Measurements from ENCODE around the gene CDC42BPB. TPM values are rescaled to one million over a fixed set of nuclear protein-coding genes. Genes with fewer than 3 reads are reported as not detected.

CDC42BPB gene, protein sequence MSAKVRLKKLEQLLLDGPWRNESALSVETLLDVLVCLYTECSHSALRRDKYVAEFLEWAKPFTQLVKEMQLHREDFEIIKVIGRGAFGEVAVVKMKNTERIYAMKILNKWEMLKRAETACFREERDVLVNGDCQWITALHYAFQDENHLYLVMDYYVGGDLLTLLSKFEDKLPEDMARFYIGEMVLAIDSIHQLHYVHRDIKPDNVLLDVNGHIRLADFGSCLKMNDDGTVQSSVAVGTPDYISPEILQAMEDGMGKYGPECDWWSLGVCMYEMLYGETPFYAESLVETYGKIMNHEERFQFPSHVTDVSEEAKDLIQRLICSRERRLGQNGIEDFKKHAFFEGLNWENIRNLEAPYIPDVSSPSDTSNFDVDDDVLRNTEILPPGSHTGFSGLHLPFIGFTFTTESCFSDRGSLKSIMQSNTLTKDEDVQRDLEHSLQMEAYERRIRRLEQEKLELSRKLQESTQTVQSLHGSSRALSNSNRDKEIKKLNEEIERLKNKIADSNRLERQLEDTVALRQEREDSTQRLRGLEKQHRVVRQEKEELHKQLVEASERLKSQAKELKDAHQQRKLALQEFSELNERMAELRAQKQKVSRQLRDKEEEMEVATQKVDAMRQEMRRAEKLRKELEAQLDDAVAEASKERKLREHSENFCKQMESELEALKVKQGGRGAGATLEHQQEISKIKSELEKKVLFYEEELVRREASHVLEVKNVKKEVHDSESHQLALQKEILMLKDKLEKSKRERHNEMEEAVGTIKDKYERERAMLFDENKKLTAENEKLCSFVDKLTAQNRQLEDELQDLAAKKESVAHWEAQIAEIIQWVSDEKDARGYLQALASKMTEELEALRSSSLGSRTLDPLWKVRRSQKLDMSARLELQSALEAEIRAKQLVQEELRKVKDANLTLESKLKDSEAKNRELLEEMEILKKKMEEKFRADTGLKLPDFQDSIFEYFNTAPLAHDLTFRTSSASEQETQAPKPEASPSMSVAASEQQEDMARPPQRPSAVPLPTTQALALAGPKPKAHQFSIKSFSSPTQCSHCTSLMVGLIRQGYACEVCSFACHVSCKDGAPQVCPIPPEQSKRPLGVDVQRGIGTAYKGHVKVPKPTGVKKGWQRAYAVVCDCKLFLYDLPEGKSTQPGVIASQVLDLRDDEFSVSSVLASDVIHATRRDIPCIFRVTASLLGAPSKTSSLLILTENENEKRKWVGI (N-terminal part only)
- 100 to 1,000 TPM; 105 to 178 (median 107) TPM for total RNA-seq

DNA sequence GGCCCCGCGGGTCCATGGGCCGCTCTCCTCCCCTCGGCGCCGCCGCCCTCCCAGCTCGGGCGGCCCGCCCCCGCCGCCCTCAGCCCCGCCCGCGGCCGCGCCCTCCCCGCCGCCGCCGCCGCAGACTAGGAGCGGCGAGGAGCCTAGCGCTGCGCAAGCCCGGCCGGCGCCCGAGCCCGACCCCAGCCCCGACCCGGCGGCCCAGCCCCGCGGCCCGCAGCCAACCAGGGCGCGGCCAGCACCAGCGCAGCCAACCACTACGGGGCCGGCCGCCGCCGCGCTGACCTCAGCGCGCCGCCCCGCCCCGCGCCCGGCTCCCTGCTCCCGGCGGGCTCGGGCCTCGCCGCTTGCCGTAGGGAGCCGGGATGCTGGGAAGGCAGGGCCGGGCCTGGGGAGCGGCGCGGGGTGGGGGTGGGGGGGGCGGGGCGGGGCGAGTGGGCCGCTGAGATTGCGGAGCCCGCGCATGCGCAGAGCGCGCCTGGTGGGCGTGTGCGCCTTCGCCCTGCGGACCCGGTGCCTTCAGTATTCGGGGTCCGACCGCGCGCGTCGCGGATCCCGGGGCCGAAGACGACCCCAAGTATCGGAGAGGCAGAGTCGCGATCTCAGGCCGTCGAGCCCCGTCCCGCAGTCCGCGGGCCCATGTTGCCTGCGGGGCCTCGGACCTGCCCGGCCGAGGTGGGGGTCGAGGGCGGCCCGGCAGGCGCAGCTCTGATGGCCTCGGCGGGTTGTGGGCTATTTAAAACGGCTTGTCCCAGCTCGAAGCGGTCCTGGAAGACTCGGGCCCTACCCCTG lies at the start of gene CDC42BPB:
Gene CDC42BPB (minus strand): TSS at position 178 of the 792 bp plus-strand sequence. CDS start 376 bp downstream, outside the sequence.
- H3K36me3 ChIP-seq = no peaks in the 10 kb centered on the region
- WGBS = 3% methylated on average over 18 of the region's 113 CpGs
- no peaks in the 10 kb centered on the region for H3K9me3 ChIP-seq
- DNase-seq (ENCODE audit: low spot score in 2 of 2) = peak; percentile 89
- H3K4me3 ChIP-seq = peak within 1 kb of the TSS; percentile 81
- TF ChIP-seq POLR2A (IDR thresholded peaks at IDR 0.05) = peak in 1 of 2 donors; percentile 11
- no peak for TF ChIP-seq POLR2AphosphoS5 (IDR thresholded peaks at IDR 0.05)
- no peaks in the 10 kb centered on the region for H3K27me3 ChIP-seq
- H3K27ac ChIP-seq = peak within 1 kb of the TSS; percentile 96
- H3K4me1 ChIP-seq = peaks cover 42% of the 10 kb centered on the region

DNA sequence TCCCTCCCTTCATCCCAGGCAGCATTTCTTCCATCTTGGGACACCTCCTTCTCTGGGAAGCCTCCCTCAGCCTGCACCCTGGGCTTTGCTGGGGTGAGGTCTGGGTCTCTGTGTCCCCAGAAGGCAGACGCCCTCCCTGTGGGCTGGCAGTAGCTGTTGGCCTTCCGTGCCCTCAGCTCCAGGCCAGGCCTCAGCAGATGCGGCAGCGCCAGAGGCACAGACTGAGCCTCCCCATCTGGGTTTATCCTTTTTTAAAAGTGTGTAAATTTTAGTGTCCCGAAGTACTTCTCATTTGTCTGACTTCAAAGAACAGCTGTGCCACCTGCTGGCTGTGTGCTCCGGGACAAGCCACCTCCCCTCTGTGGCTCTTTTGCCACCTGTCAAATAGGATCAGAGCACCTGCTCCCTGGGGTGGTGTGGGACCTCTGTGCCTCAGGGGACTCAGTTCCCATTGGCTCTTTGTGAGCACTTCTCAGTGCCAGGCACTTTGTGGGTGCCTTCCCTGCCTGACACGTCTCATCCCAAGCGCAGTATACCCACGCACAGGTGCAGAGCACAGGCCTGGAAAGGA lies 48.3 kb upstream of the CDC42BPB start:
- Histone ChIP-seq H3K9me3 (no peaks in the 10 kb centered on the region), H3K36me3 (no peaks in the 10 kb centered on the region), H3K4me3 (no peak overlapping the region), H3K4me1 (peaks cover 46% of the 10 kb centered on the region), H3K27me3 (peaks cover 42% of the 10 kb centered on the region), H3K27ac (no peak overlapping the region)
- 44% methylated on average over 6 of the region's 9 CpGs for WGBS
- no peak for DNase-seq (ENCODE audit: low spot score in 2 of 2)
- TF ChIP-seq EP300 (IDR thresholded peaks at IDR 0.05) = no peak
- TF ChIP-seq POLR2A (IDR thresholded peaks at IDR 0.05) = no peak
- TF ChIP-seq, protein P1, sequence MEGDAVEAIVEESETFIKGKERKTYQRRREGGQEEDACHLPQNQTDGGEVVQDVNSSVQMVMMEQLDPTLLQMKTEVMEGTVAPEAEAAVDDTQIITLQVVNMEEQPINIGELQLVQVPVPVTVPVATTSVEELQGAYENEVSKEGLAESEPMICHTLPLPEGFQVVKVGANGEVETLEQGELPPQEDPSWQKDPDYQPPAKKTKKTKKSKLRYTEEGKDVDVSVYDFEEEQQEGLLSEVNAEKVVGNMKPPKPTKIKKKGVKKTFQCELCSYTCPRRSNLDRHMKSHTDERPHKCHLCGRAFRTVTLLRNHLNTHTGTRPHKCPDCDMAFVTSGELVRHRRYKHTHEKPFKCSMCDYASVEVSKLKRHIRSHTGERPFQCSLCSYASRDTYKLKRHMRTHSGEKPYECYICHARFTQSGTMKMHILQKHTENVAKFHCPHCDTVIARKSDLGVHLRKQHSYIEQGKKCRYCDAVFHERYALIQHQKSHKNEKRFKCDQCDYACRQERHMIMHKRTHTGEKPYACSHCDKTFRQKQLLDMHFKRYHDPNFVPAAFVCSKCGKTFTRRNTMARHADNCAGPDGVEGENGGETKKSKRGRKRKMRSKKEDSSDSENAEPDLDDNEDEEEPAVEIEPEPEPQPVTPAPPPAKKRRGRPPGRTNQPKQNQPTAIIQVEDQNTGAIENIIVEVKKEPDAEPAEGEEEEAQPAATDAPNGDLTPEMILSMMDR (IDR thresholded peaks at IDR 0.05) = no peak
- no peak for TF ChIP-seq POLR2AphosphoS5 (IDR thresholded peaks at IDR 0.05)

DNA sequence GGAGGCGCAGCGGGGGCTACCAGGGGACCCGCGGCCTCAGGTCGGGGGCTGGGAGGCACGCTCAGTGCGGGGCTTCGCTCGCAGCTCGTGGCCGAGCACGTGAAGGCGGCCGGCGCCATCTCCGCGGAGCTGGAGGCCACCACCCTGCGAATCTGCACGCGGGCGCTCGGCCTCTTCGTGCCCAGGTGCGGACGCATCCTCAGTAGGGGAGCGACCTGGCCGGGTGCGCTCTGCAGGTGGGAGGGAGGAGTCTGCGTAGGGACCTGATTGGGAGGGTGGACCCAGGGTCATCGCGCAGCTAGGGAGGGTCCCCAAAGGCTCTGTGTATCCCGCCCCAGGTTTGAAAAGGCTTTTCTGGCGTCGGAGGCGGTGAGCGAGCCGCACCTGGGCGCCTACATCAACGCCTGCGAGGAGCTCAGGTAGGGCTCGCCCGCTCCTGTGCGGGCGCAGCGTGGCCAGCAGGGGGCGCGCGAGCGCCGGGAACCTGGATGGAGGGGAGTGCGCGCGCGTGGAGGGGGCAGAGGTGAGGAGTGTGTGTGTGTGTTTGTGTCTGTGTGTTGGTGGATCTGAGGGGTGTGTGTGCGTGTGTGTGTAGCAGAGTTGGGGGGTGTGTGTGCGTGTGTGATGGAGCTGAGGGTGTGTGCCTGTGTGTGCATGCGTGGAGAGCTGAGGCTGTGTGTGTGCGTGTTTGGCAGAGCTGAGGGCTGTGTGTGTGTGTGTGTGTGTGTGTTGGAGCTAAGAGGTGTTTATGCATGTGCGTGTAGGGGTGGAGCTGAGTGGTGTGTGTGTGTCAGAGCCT lies 47.5 kb upstream of the CDC42BPB start:
- H3K4me3 ChIP-seq = peak overlapping the region; percentile 28

DNA sequence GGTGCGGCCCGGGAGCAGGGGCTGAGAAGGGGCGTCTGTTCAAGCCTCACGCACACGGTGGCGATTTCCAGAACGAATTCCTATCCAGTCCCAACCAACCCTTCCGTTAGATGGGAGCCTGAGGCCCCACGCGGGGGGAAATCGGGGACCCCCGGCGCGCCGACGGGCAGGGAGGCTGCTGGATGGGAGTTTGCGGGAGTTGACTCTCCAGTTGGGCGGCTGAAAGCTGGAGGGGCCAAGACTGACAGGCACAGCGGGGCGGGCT lies 47.0 kb upstream of the CDC42BPB start:
- Histone ChIP-seq H3K27me3 (peaks cover 40% of the 10 kb centered on the region), H3K9me3 (no peaks in the 10 kb centered on the region), H3K27ac (no peak overlapping the region), H3K4me3 (peak overlapping the region; percentile 28), H3K4me1 (peaks cover 36% of the 10 kb centered on the region), H3K36me3 (no peaks in the 10 kb centered on the region)
- no peak for DNase-seq (ENCODE audit: low spot score in 2 of 2)
- 6% methylated on average over 11 of the region's 20 CpGs for WGBS
- TF ChIP-seq POLR2AphosphoS5 (IDR thresholded peaks at IDR 0.05) = no peak
- TF ChIP-seq, protein P1 (IDR thresholded peaks at IDR 0.05) = no peak
- no peak for TF ChIP-seq EP300 (IDR thresholded peaks at IDR 0.05)
- no peak for TF ChIP-seq POLR2A (IDR thresholded peaks at IDR 0.05)

More for the DNA sequence above, 47.5 kb upstream of the CDC42BPB start:
- Histone ChIP-seq H3K9me3 (no peaks in the 10 kb centered on the region), H3K4me1 (peaks cover 38% of the 10 kb centered on the region), H3K27me3 (peaks cover 42% of the 10 kb centered on the region), H3K27ac (no peak overlapping the region), H3K36me3 (no peaks in the 10 kb centered on the region)
- DNase-seq (ENCODE audit: low spot score in 2 of 2) = no peak
- WGBS = 7% methylated on average over 30 of the region's 59 CpGs
- TF ChIP-seq, protein P1 (IDR thresholded peaks at IDR 0.05) = peak; percentile 88 to 98
- TF ChIP-seq POLR2AphosphoS5 (IDR thresholded peaks at IDR 0.05) = no peak

Data from suprapubic skin (tissue), 4 donors.